A549 (cell line): ENCODE measurements around the gene CD160. TPM values are rescaled to one million over a fixed set of nuclear protein-coding genes. Genes with fewer than 3 reads are reported as not detected.
A peak's percentile ranks its signal among the peaks of the same experiment; 100 is the strongest.

Experiments used
- ATAC-seq, 2 experiments: fragments of 200-7000 bp in 1 of 2; fragments of >200 bp in 1 of 2; cut with Nextera tagmentation in 1 of 2; cut with Tn5 transposase in 1 of 2; 3 replicates each; pipeline versions ENCODE4 v1.8.0 to v1.9.1; 2018 to 2020; ENCODE audit warnings: mild to moderate bottlenecking in 1 of 2, moderate library complexity in 1 of 2
- CTCF ChIA-PET: fragments of 300-600 bp; sonication (Branson Sonifier 250); formaldehyde crosslinking; extraction: SDS; loops from one replicate; lab custom pipeline; 2021; ENCODE audit warnings: antibody characterized with exemption, inconsistent platforms; lab: Yijun Ruan, JAX
- POLR2A ChIA-PET: fragments of 350-600 bp; formaldehyde crosslinking; extraction: SDS; loops from one replicate; lab custom pipeline; 2021; ENCODE audit warnings: antibody characterized with exemption, inconsistent platforms; lab: Yijun Ruan, JAX
- DNase-seq, 2 experiments: peaks; one replicate each; pipeline versions ENCODE4 v3.0.0 to v3.0.0-alpha.2; 2011 to 2016; ENCODE audit warnings: low read depth in 1 of 2, low spot score in 1 of 2
- FAIRE-seq: peaks from 2 replicates; lab custom pipeline; 2011; peaks lifted over from hg19 to GRCh38; lab: Jason Lieb, UNC
- H3K27ac ChIP-seq, 2 experiments: fragments of >200 bp; sonication (Bioruptor Twin); formaldehyde crosslinking; 3 replicates each; pipeline ENCODE4 v1.5.1; 2016 to 2017
- H3K4me1 ChIP-seq: fragments of >200 bp; sonication (Bioruptor Twin); formaldehyde crosslinking; 3 replicates; pipeline ENCODE4 v1.6.1; 2016
- H3K4me2 ChIP-seq: fragments of >200 bp; sonication (Bioruptor Twin); formaldehyde crosslinking; 3 replicates; pipeline ENCODE4 v1.6.1; 2016
- H3K4me3 ChIP-seq: fragments of >200 bp; sonication (Bioruptor Twin); formaldehyde crosslinking; 3 replicates; pipeline ENCODE4 v1.5.1; 2016
- H3K9me3 ChIP-seq: fragments of >200 bp; sonication (Bioruptor Twin); formaldehyde crosslinking; 3 replicates; pipeline ENCODE4 v1.6.1; 2016
- BCL3 ChIP-seq: fragments of >200 bp; sonication (Bioruptor Twin); formaldehyde crosslinking; IDR thresholded peaks from 3 replicates; pipeline ENCODE4 v1.6.1; 2016
- CBX8 ChIP-seq: fragments of 200-600 bp; sonication (generic); IDR thresholded peaks from 2 replicates; pipeline ENCODE4 v1.6.1; 2016
- CHD4 ChIP-seq: fragments of 200-600 bp; sonication (generic); IDR thresholded peaks from 2 replicates; pipeline ENCODE4 v1.6.1; 2016; ENCODE audit warnings: antibody characterized with exemption, mild to moderate bottlenecking, borderline replicate concordance
- E2F6 ChIP-seq: IDR thresholded peaks from 2 replicates; pipeline ENCODE4 v1.6.1; 2012; ENCODE audit warnings: low read depth, borderline replicate concordance
- EHMT2 ChIP-seq: fragments of 200-600 bp; sonication (generic); IDR thresholded peaks from 2 replicates; pipeline ENCODE4 v1.6.1; 2016; ENCODE audit warnings: antibody characterized with exemption, low read depth, mild to moderate bottlenecking, moderate library complexity
- ELK1 ChIP-seq: fragments of 150-350 bp; IDR thresholded peaks from 2 replicates; pipeline ENCODE4 v1.6.1; 2014; ENCODE audit warnings: low read depth, mild to moderate bottlenecking, low read length
- EP300 ChIP-seq, 2 experiments: fragments of >200 bp; sonication (Bioruptor Twin); formaldehyde crosslinking; IDR thresholded peaks; 2 replicates in 1 of 2; 3 replicates in 1 of 2; pipeline ENCODE4 v1.6.1; 2016 to 2017
- FOSB ChIP-seq: fragments of 250-450 bp; sonication (Bioruptor Pico); IDR thresholded peaks from 2 replicates; pipeline ENCODE4 v1.5.0; 2020; ENCODE audit warnings: mild to moderate bottlenecking, moderate library complexity
- FOSL2 ChIP-seq, 2 experiments: fragments of 450-650 bp in 1 of 2; fragments of >200 bp in 1 of 2; sonication (Bioruptor Twin) in 1 of 2; formaldehyde crosslinking; IDR thresholded peaks; 2 replicates each; pipeline versions ENCODE4 v1.5.0 to v1.6.1; 2016 to 2020; ENCODE audit warnings: mild to moderate bottlenecking in 1 of 2, moderate library complexity in 1 of 2
- HDAC2 ChIP-seq: fragments of 200-600 bp; sonication (generic); IDR thresholded peaks from 2 replicates; pipeline ENCODE4 v1.6.1; 2016
- HEYL ChIP-seq: fragments of 250-450 bp; sonication (Bioruptor Pico); IDR thresholded peaks from 2 replicates; pipeline ENCODE4 v1.8.0; 2021; ENCODE audit warnings: mild to moderate bottlenecking, moderate library complexity
- HOXA7 ChIP-seq: fragments of 250-450 bp; sonication (Bioruptor Pico); IDR thresholded peaks from 2 replicates; pipeline ENCODE4 v1.5.0; 2020; ENCODE audit warnings: mild to moderate bottlenecking, moderate library complexity
- HOXB5 ChIP-seq: fragments of 250-450 bp; sonication (Bioruptor Pico); IDR thresholded peaks from 2 replicates; pipeline ENCODE4 v1.5.0; 2020; ENCODE audit warnings: mild to moderate bottlenecking, moderate library complexity
- KDM1A ChIP-seq: fragments of 200-600 bp; sonication (generic); IDR thresholded peaks from 2 replicates; pipeline ENCODE4 v1.6.1; 2016; ENCODE audit warnings: low read depth, mild to moderate bottlenecking
- MAX ChIP-seq: IDR thresholded peaks from 2 replicates; pipeline ENCODE4 v1.6.1; 2012
- MYC ChIP-seq: IDR thresholded peaks from 2 replicates; pipeline ENCODE4 v1.6.1; 2012; ENCODE audit warnings: mild to moderate bottlenecking, inconsistent platforms, low read length, improper control_type of control experiment, borderline replicate concordance
- NR3C1 ChIP-seq: fragments of >200 bp; sonication (Bioruptor Twin); formaldehyde crosslinking; IDR thresholded peaks from 3 replicates; pipeline ENCODE4 v1.6.1; 2017
- PHF8 ChIP-seq: fragments of 200-600 bp; sonication (generic); IDR thresholded peaks from 2 replicates; pipeline ENCODE4 v1.6.1; 2016; ENCODE audit warnings: low read depth, mild to moderate bottlenecking, antibody characterized with exemption, moderate library complexity, borderline replicate concordance
- POLR2A ChIP-seq: IDR thresholded peaks from 2 replicates; pipeline ENCODE4 v1.6.1; 2012; ENCODE audit warnings: mild to moderate bottlenecking, low read length
- POLR2AphosphoS2 ChIP-seq: conservative IDR thresholded peaks from 2 replicates; pipeline ENCODE4 v1.6.1; 2012; ENCODE audit warnings: low read length, improper control_type of control experiment, inconsistent platforms
- RAD21 ChIP-seq, 2 experiments: fragments of >200 bp in 1 of 2; sonication (Bioruptor Twin) in 1 of 2; formaldehyde crosslinking in 1 of 2; IDR thresholded peaks in 1 of 2; conservative IDR thresholded peaks in 1 of 2; 2 replicates in 1 of 2; 3 replicates in 1 of 2; pipeline ENCODE4 v1.6.1; 2012 to 2018; ENCODE audit warnings: inconsistent platforms in 1 of 2
- RARB ChIP-seq: fragments of 250-450 bp; sonication (Bioruptor Pico); IDR thresholded peaks from 2 replicates; pipeline ENCODE4 v1.8.0; 2021; ENCODE audit warnings: mild to moderate bottlenecking, moderate library complexity
- RNF2 ChIP-seq: fragments of 200-600 bp; sonication (generic); IDR thresholded peaks from 2 replicates; pipeline ENCODE4 v1.6.1; 2016; ENCODE audit warnings: low read depth, mild to moderate bottlenecking, antibody characterized with exemption, moderate library complexity, borderline replicate concordance
- SREBF2 ChIP-seq: fragments of 450-650 bp; IDR thresholded peaks from 2 replicates; pipeline ENCODE4 v1.6.1; 2014; ENCODE audit warnings: mild to moderate bottlenecking, moderate library complexity
- ZNF302 ChIP-seq: fragments of 250-450 bp; sonication (Bioruptor Pico); IDR thresholded peaks from 2 replicates; pipeline ENCODE4 v1.9.0; 2021; ENCODE audit warnings: inconsistent platforms, mild to moderate bottlenecking, moderate library complexity
- WGBS: methylation state at CpG from one replicate; pipeline ENCODE4 v1.1.6; 2017; ENCODE audit errors: missing lambda C conversion rate; 5-methylcytosine and 5-hydroxymethylcytosine counted together
- polyA plus RNA-seq, 4 experiments: library from polyadenylated mRNA; depleted of rRNA in 3 of 4; stranded (reverse); fragments of >200 nt; fragmentation: RNase III in 1 of 4; extraction: RNeasy Plus Mini Kit Qiagen cat#74134 plus additional on column Dnase treatment in 1 of 4; gene quantifications; 2 replicates in 3 of 4; 3 replicates in 1 of 4; pipeline ENCODE4 v1.2.3, GENCODE V29; 2011 to 2017
- TF ChIP-seq, protein P1 (sequence below): fragments of 200-600 bp; sonication (generic); IDR thresholded peaks from 2 replicates; pipeline ENCODE4 v1.6.1; 2016; ENCODE audit warnings: antibody characterized with exemption, mild to moderate bottlenecking, moderate library complexity

CD160 gene
- polyA plus RNA-seq, 2 of the 4 experiments (the other 2 are of a cell fraction), result 0.05 TPM; not detected in 1

DNA sequence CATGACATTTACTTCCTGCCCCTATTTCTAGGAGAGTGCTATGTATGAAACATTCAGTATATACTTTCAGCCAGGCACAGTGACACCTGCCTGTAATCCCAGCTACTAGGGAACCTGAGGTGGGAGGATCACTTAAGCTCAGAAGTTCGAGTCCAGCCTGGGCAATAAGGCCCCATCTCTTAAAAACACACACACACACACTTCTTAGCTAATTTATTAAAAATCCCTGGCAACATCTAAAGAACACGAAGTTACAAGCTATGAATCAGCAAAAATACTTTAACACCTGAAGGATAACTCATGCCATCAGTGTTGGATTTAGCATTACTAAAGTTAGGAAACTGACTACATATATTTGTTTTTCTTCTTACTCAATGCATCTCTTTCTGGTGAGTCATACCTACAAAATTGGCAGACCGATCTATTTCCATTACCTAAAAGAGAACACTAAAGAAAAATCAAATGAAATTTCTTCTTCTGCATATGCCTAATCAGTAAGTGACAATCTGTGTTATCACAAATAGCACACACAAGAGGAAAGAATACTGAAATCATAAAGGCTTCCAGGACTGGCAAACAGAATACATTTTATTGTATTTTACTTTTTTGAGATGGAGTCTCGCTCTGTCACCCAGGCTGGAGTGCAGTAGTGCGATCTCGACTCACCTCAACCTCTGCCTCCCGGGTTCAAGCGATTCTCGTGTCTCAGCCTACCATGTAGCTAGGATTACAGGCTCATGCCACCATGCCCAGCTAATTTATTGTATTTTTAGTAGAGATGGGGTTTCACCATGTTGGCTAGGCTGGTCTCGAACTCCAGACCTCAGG is 63.2 kb downstream of the CD160 start (continued):
- TF ChIP-seq, protein P1, sequence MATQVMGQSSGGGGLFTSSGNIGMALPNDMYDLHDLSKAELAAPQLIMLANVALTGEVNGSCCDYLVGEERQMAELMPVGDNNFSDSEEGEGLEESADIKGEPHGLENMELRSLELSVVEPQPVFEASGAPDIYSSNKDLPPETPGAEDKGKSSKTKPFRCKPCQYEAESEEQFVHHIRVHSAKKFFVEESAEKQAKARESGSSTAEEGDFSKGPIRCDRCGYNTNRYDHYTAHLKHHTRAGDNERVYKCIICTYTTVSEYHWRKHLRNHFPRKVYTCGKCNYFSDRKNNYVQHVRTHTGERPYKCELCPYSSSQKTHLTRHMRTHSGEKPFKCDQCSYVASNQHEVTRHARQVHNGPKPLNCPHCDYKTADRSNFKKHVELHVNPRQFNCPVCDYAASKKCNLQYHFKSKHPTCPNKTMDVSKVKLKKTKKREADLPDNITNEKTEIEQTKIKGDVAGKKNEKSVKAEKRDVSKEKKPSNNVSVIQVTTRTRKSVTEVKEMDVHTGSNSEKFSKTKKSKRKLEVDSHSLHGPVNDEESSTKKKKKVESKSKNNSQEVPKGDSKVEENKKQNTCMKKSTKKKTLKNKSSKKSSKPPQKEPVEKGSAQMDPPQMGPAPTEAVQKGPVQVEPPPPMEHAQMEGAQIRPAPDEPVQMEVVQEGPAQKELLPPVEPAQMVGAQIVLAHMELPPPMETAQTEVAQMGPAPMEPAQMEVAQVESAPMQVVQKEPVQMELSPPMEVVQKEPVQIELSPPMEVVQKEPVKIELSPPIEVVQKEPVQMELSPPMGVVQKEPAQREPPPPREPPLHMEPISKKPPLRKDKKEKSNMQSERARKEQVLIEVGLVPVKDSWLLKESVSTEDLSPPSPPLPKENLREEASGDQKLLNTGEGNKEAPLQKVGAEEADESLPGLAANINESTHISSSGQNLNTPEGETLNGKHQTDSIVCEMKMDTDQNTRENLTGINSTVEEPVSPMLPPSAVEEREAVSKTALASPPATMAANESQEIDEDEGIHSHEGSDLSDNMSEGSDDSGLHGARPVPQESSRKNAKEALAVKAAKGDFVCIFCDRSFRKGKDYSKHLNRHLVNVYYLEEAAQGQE, result no peak
- TF ChIP-seq NR3C1 (no peak), CHD4 (no peak), HDAC2 (no peak)

GRCh38 chr1:145784409-145784808 is 65.1 kb downstream of the CD160 start:
- ChIA-PET CTCF (interaction anchor here (0.8 to 1.3 kb wide), 2 partner anchors 63 to 248 kb away, joined by 3 read pairs; no protein-coding TSS in a partner anchor), POLR2A (no interaction called here)
- Histone ChIP-seq H3K9me3 (no peaks in the 10 kb centered on the region), H3K4me3 (no peak overlapping the region), H3K27ac (peak overlapping the region; percentile 39 to 75; a peak in 4 of 6 replicates), H3K4me2 (peak overlapping the region; percentile 64), H3K4me1 (peaks cover 65% of the 10 kb centered on the region)
- no peak for TF ChIP-seq EHMT2
- no peak for TF ChIP-seq SREBF2
- no peak for TF ChIP-seq KDM1A
- no peak for TF ChIP-seq RAD21 (conservative IDR thresholded peaks at IDR 0.05 in 1 of 2, IDR thresholded peaks at IDR 0.05 in 1 of 2)
- DNase-seq (no peak), ATAC-seq (no peak), FAIRE-seq (no peak)
- WGBS, result 91% methylated on average over 3 of the region's 3 CpGs

DNA sequence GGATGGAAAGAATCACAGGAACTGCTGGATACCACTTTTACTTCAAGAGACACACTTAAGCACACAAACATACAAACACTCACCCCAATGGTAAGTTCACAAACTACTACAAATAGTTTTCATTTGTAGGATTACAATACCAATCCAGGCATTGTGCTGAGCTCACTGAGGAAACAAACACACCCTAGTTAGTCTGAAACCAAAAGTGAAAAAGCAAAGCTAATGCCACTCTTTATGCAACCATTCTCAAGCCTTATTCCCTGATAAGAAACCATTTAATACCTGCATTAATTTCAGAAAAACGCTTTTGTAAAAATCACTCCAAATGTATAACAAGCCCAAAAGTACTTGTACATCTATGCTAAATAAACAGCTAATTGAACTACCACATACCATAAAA is 66.2 kb downstream of the CD160 start:
- FAIRE-seq, result no peak
- peak in 1 of 2 experiments; percentile 52; a peak in 3 of 6 replicates for ATAC-seq
- CTCF ChIA-PET, result no interaction called here
- Histone ChIP-seq H3K27ac (peak overlapping the region; percentile 32 to 75; a peak in 5 of 6 replicates), H3K9me3 (no peaks in the 10 kb centered on the region), H3K4me3 (no peak overlapping the region), H3K4me1 (peaks cover 64% of the 10 kb centered on the region), H3K4me2 (peak overlapping the region; percentile 64)
- TF ChIP-seq RARB (CRISPR knock-in tag), result no peak
- TF ChIP-seq POLR2A, result no peak
- TF ChIP-seq PHF8, result no peak
- no peak for TF ChIP-seq RNF2
- TF ChIP-seq EP300 (IDR thresholded peaks at IDR 0.05), result no peak
- TF ChIP-seq MYC, result no peak
- no peak for TF ChIP-seq HEYL (CRISPR knock-in tag)
- no peak for TF ChIP-seq MAX
- no peak for TF ChIP-seq POLR2AphosphoS2
- TF ChIP-seq BCL3, result no peak
- no peak for TF ChIP-seq RAD21 (conservative IDR thresholded peaks at IDR 0.05 in 1 of 2, IDR thresholded peaks at IDR 0.05 in 1 of 2)
- TF ChIP-seq ZNF302 (CRISPR knock-in tag), result no peak
- no peak for TF ChIP-seq KDM1A
- TF ChIP-seq HOXA7, result no peak
- no peak for TF ChIP-seq FOSB (CRISPR knock-in tag)
- no peak for TF ChIP-seq CBX8
- no peak for TF ChIP-seq HOXB5
- no peak for TF ChIP-seq ELK1
- TF ChIP-seq FOSL2 (IDR thresholded peaks at IDR 0.05), result no peak
- no peak for TF ChIP-seq FOSL2 (CRISPR knock-in tag; IDR thresholded peaks at IDR 0.05)
- no peak for TF ChIP-seq E2F6
- POLR2A ChIA-PET, result no interaction called here
- 2% methylated on average over 1 of the region's 1 CpG for WGBS
- peak in 1 of 2 experiments; percentile 46 for DNase-seq
